EH (cell line): ENCODE results near the gene ELMO1.

Source experiments
- DNase-seq: peaks from one replicate; pipeline ENCODE4 v3.0.0-alpha.2; 2015; ENCODE audit warnings: low read depth

ELMO1 gene

DNA sequence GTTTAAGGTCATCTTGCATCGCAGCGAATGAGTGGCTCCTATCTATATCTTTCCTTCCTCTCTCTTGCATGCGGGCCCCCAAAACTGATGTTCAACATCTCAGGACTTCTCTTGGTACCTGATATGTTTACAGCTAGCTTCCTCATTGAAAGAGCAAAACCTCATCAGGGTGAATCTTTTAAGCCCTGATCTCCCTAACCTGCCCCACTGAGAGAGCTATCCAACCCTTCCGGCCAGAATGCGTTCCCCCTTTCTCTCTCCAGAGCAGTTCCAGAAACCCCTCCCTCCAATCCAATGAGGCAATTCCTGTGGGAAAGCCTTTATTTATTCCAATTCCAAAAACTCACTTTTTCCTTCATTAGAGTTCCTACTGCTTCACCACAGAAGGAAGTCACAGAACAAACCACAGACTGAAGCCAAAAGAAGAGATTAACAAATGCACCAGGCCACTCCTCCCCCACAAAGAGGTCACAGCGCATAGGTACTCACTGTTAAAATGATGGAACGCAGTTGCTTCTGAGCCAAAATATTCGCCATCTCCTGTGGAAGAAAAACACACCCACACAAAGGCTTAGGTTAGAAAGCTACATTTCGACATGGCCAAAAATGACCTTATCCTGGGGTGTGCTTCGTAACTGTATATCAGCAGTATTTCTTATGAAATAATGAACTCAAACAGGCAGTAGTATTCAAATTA is 232.4 kb downstream of the ELMO1 start:
- no peak for DNase-seq

DNA sequence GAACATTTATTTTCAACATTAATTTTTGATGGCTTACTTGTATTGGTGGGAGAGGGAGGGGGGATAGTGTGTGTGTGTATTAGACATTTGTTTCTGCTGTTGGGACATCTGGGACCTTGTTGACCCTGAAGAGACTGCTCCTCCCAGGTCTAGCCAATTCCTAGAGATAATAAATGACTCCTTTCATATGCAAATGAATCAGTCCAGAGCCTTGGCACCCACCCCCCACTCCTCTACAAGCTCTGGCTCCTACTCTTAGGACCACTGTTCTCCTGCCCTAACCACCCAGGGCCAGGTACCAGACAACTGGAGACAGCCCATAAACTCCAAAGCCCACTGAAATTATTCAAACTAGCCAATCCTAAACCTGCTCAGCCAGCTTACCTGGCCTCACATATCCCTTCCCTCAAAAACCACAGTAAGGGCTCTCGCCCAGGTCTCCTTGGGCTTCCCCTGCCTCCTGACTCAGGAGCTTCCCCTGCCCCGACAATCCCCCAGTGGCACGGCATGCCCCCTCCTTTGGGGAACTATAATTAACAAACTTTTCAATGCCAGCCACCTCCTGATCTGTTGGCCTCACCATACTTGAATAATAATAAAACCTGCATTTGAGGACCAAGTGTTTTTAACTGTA is 233.3 kb downstream of the ELMO1 start:
- no peak for DNase-seq

DNA sequence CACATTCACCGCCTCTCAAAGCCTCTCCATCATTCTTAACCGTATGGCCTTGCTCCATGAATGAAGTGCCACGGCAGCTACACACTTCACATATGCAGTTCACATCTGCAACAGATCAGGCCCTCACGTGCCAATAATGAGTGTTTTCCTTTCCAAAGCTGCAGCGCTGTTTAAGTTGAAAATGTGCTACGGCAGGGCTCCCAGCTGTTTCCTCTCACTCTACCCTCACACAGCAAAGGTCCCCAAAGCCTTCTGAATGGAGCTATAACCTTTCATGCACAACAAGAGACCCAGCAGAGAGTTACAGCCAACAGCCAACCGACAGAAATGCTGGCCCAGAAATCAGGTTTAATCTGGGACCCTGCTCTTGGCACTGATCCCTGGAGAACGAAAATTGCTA is 236.1 kb downstream of the ELMO1 start:
- no peak for DNase-seq

DNA sequence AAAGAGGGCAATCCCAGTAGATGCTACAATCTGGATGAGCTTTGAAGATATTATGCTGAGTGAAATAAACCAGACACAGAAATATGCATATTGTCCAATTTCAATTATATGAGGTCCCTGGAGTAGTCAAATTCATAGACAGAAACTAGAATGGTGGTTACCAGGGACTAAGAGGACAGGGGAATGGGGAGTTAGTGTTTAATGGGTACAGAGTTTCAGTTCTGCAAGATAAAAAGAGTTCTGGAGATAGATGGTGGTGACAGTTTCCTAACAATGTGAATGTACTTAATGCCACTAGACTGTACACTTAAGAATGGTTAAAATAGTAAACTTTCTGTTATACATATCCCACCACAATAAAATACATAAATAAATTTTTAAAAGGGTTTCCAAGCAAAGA is 236.6 kb downstream of the ELMO1 start:
- DNase-seq: no peak

GRCh38 chr7:37211097-37211880 is 237.4 kb downstream of the ELMO1 start:
- DNase-seq: peak; percentile 49

GRCh38 chr7:37209195-37209594 is 239.5 kb downstream of the ELMO1 start:
- no peak for DNase-seq

GRCh38 chr7:37208528-37208927 is 240.1 kb downstream of the ELMO1 start:
- DNase-seq: peak; percentile 51

DNA sequence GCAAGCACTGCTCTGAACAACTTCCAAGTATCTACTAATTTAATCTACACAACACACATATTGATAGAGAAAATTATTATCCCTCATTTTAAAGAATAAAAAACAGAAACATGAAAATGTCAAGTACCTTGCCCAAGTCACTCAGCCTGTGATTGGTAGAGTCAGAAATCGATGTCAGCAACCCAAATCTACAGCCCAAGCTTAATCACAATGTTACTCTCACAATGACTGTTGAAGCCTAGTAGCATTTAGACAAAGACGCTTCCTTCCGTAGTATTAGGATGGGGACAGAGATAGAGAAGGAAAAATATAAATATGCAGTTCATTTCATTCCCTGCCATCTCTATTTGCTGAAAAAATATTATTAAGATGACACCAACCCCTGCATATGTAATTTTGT is 242.5 kb downstream of the ELMO1 start:
- no peak for DNase-seq

GRCh38 chr7:37205451-37205850 is 243.2 kb downstream of the ELMO1 start:
- DNase-seq: no peak

- DNase-seq: no peak
Measured at GRCh38 chr7:37201876-37202198, 246.8 kb downstream of the ELMO1 start.

- DNase-seq: peak; percentile 74
Measured at GRCh38 chr7:37201003-37201875, 247.4 kb downstream of the ELMO1 start.

DNA sequence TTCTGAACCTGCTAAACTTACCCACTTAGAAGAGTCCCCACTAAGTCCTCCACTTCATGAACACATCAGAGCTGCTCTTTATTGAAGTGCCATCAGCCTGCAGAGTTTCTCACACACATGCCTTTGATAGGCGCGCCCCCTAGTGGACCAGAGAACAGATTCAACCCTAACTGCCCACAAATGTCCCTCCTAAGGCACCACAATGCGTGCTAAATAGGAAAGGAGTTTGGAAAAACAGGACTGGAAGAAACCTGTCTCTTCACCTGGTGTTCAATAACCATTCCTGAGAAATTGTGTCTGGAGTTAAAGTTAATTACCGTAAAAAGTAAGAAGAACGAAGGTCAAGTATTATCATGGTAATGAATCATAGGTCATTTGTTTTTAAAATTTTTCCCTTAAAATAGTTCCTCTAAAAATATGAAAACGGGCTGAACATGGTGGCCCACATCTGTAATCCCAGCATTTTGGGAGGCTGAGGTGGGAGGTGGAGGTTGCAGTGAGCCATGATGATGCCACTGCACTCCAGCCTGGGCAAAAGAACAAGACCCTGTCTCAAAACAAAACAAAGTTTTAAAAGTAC is 249.7 kb downstream of the ELMO1 start:
- peak; percentile 66 for DNase-seq

DNA sequence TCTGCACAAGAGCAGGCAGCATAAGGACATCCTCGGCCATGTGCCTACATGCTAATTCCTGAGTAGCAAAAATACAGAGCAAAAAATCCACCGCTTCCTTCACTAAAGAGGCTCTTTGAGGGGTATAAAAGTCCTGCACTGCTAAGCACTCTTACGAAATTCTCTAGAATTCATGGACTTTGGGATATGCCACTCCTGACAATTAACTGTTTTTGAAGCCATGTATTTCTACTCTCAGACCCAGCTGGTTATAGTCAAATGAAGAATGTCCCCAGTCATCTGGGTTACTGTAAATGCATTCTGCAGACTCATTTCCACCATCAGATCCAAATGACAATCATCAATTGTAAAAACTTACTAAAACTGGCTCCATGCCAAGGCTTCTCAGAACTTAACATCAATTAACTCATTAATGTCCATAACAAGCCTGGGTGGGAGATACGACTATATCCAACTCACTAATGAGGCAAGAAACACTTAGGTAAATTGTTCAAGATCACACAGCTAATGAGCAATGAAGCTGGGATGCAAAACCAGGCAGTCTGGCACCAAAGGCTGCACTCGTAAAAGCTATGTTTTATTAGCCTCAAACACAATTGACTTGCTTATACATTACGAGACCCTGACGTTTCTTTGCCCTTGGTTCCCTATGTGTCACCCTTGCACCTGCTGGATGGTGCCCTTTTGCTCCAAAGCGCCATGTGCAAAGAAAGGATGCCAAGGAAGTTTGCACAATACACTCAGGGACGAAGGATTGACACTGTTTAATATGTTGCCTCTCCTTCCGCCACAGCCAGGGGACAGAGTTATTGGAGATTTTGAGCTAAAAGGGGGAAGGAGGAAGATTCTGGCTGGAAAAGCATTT is 250.4 kb downstream of the ELMO1 start:
- DNase-seq: no peak

- DNase-seq: no peak
Measured at GRCh38 chr7:37197108-37197507, 251.6 kb downstream of the ELMO1 start.

DNA sequence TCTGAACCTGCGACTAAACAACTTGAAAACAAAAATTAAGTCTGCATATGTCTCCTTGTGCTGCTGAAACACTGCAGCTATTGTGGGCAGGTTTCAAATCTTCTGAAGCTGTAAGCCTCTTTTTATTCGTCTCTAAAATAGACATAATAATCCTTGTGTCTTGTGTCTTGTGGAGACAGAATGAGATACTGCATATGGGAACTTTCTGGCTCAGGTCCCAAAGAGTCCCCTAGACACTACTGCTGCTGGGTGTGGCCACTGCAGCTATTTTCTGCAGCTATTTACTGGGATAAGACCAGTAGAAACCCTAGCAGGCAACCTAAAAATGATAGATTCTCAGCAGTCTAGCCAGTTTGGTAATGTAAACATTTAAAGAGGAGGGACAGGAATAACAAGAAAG is 252.0 kb downstream of the ELMO1 start:
- DNase-seq: no peak

GRCh38 chr7:37195388-37195787 is 253.3 kb downstream of the ELMO1 start:
- DNase-seq: no peak

GRCh38 chr7:37194943-37195342 is 253.7 kb downstream of the ELMO1 start:
- no peak for DNase-seq

DNA sequence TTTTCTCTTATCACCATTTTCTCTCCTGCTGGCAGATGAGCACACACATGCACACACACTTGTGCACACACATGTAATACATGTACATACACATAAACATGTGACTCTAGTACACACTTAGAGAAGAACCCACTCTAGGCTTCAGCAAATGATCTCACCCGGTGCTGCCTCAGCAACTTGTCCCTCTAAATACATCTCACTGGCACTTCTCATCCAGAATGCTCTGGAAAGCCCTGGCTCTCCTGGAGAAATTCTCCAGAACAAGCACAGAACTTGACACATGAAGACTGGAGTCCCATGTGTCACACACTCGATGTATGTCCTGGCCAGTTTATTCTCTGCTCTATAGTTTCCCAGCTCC is 254.9 kb downstream of the ELMO1 start:
- no peak for DNase-seq

DNA sequence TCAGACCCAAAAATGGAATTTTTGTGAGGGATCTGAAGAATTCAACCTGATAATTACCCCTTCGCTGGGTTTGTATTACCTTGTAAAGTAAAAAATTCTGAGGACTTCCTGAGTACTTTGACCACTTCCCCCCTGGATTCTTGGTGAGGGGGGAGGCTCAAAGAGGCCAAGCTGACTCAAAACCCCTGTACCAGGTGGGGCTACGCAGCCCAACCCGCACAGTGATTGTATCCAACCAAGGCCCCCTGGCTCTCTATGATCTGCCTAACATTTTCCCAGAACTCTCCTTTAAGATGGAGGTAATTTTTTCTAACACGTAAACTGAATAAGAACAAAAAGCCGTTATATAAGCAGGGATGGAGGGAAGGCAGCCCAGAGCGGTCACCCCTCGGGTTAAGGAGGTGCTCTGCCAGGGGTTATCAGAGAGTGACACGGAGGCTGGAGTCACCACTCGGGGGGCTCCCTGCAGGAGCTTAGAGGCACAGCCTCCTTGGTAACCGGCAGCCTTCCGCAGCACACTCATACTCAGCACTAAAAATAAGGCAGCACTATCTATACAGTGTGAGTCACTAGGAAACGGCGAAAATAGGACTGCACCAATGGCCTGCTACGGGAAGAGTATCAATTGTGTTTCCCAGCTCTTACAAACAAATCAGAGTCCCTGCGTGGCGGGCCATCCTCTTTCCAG is 255.4 kb downstream of the ELMO1 start:
- DNase-seq: no peak

GRCh38 chr7:37191797-37192196 is 256.9 kb downstream of the ELMO1 start:
- DNase-seq: no peak

GRCh38 chr7:37187179-37187578 is 261.5 kb downstream of the ELMO1 start:
- no peak for DNase-seq
